ENCODE data around the gene SH3RF3. TPM values are rescaled to one million over a fixed set of nuclear protein-coding genes. Genes with fewer than 3 reads are reported as not detected.

The SH3RF3 gene
- total RNA-seq, 1 experiment from 2014 or later = not detected

DNA sequence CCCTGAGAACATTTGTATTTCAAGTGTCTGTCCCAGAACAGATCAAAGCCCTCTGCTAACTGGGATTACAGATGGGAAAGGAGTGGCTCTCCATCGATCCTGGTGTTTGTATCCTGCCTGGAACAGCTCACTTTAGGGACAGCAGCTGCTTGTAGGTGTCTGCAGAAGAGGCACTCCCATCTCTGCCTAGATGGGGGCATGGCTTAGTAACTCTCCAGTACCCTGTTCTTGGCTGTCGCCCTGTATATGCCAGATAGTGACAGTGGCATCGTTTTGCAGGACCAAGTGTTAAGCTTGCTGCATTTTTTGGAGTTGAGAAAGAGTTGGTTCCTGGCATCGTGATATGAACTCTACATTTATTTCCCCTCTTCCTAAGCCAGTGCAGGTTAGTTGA is 189.9 kb downstream of the SH3RF3 start:
- H3K9ac ChIP-seq (ENCODE audit: low read length) = no peak overlapping the region
- BruUV-seq (replicated peaks) = no TSS peak
- no peaks in the 10 kb centered on the region for H3K4me1 ChIP-seq (ENCODE audit: control insufficient read depth in 1 of 2, insufficient read depth in 2 of 2, low read length in 2 of 2)
- H3K9me2 ChIP-seq (ENCODE audit: insufficient read depth) = no peaks in the 10 kb centered on the region
- intact Hi-C loops (cut with micrococcal nuclease) = no loop called here
- H3K79me2 ChIP-seq (ENCODE audit: insufficient read depth, low read length) = no peaks in the 10 kb centered on the region
- no peak for TF ChIP-seq SIN3A (IDR thresholded peaks at IDR 0.05; ENCODE audit: low read depth)
- H3K9me3 ChIP-seq (ENCODE audit: control insufficient read depth in 1 of 2, insufficient read depth in 1 of 2, low read depth in 1 of 2, low read length in 2 of 2) = no peaks in the 10 kb centered on the region
- no peak overlapping the region for H3K4me2 ChIP-seq (ENCODE audit: low read length)
- no peaks in the 10 kb centered on the region for H4K20me1 ChIP-seq (ENCODE audit: insufficient read depth)
- no peak overlapping the region for H3K27ac ChIP-seq (ENCODE audit: low read depth, low read length)
- ChIA-PET CTCF (no interaction called here), POLR2A (no interaction called here), RAD21 (ENCODE audit: low non-redundant PET in 1 of 2, low total read pairs in 2 of 2, uncharacterized antibody in 2 of 2, unreplicated experiment in 2 of 2) (no interaction called here)
- no peak for DNase-seq (ENCODE audit: low read depth, low spot score)
- H3K36me3 ChIP-seq (ENCODE audit: control insufficient read depth in 1 of 2, insufficient read depth in 2 of 2, low read length in 2 of 2) = no peaks in the 10 kb centered on the region
- no peak overlapping the region for H3K4me3 ChIP-seq (replicated peaks in 1 of 2; ENCODE audit: low read depth in 1 of 2, low read length in 2 of 2)
- H3K27me3 ChIP-seq (ENCODE audit: insufficient read depth, low read length) = peaks cover 13% of the 10 kb centered on the region; the same call in 1 of the 2 replicates
- H2AFZ ChIP-seq (ENCODE audit: low read depth, low read length, poor library complexity, severe bottlenecking) = no peak overlapping the region
- ATAC-seq = no peak

DNA sequence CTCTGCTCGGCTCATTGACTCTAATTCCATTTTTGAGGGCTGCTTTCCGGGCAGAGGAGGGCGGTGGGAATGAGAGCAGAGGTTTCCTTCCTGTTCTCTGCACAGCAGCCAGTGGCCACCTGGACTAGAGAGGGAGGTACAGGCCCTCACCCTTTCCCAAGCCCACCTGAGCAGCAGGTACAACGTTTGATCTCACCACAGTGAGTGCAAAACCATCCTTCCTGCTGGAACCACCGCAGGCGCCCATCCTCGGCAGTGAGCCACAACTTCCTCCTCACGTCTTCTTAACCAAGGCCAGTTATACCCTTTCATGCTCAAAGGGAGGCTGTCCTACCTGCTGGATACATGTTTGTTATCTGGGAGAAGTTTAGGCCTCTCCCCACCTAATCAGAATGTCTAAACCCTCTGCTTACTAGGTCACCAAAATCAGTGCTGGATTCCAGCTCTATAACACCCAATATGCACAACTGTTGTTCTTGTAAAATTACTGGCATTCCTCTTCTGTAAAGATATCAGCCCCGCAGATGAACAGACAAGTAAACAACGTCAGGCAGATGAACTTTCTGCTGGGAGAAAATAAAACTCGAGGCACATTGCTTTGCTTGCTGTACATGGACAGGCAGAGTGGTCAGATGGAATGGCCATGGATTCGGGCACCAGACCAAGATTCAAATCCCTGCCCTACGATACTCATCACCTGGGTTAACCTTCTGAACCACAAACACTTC is 191.4 kb downstream of the SH3RF3 start:
- intact Hi-C loops (cut with micrococcal nuclease) = no loop called here
- ChIA-PET POLR2A (no interaction called here), CTCF (no interaction called here), RAD21 (ENCODE audit: low non-redundant PET in 1 of 2, low total read pairs in 2 of 2, uncharacterized antibody in 2 of 2, unreplicated experiment in 2 of 2) (no interaction called here)
- Histone ChIP-seq H3K9me3 (ENCODE audit: control insufficient read depth in 1 of 2, insufficient read depth in 1 of 2, low read depth in 1 of 2, low read length in 2 of 2) (no peaks in the 10 kb centered on the region), H3K27ac (ENCODE audit: low read depth, low read length) (no peak overlapping the region), H3K79me2 (ENCODE audit: insufficient read depth, low read length) (no peaks in the 10 kb centered on the region), H3K4me2 (ENCODE audit: low read length) (no peak overlapping the region), H3K9ac (ENCODE audit: low read length) (no peak overlapping the region), H3K9me2 (ENCODE audit: insufficient read depth) (no peaks in the 10 kb centered on the region), H4K20me1 (ENCODE audit: insufficient read depth) (no peaks in the 10 kb centered on the region), H3K27me3 (ENCODE audit: insufficient read depth, low read length) (peaks cover 13% of the 10 kb centered on the region; the same call in 1 of the 2 replicates), H2AFZ (ENCODE audit: low read depth, low read length, poor library complexity, severe bottlenecking) (no peak overlapping the region), H3K36me3 (ENCODE audit: control insufficient read depth in 1 of 2, insufficient read depth in 2 of 2, low read length in 2 of 2) (no peaks in the 10 kb centered on the region), H3K4me3 (replicated peaks in 1 of 2; ENCODE audit: low read depth in 1 of 2, low read length in 2 of 2) (no peak overlapping the region), H3K4me1 (ENCODE audit: control insufficient read depth in 1 of 2, insufficient read depth in 2 of 2, low read length in 2 of 2) (no peaks in the 10 kb centered on the region)
- BruUV-seq (replicated peaks) = no TSS peak
- ATAC-seq (no peak), DNase-seq (ENCODE audit: low read depth, low spot score) (no peak)
- TF ChIP-seq CEBPB (IDR thresholded peaks at IDR 0.05; ENCODE audit: low read depth) (no peak), CBX3 (IDR thresholded peaks at IDR 0.05; ENCODE audit: low read depth) (no peak), ELF1 (IDR thresholded peaks at IDR 0.05; ENCODE audit: borderline replicate concordance, low read depth) (no peak)

Data from HCT116 (cell line).